GM12878 (cell line): Measurements from ENCODE around the gene TDRD12. TPM values are rescaled to one million over a fixed set of nuclear protein-coding genes. Genes with fewer than 3 reads are reported as not detected.

Source experiments
- ATAC-seq: fragments of 200-7000 bp; cut with Tn5 transposase; 3 replicates; pipeline ENCODE4 v1.9.1; 2020; ENCODE audit warnings: mild to moderate bottlenecking, moderate library complexity
- BruUV-seq: library from RNA; stranded (reverse); fragments of 400-500 nt; replicated peaks from 2 replicates; lab custom pipeline; 2021; lab: Mats Ljungman, UMichigan
- CTCF ChIA-PET: fragments of 300-600 bp; sonication (Branson Sonifier 250); formaldehyde crosslinking; extraction: SDS; loops from one replicate; lab custom pipeline; 2021; ENCODE audit warnings: inconsistent platforms; lab: Yijun Ruan, JAX
- POLR2A ChIA-PET: fragments of 350-600 bp; formaldehyde crosslinking; extraction: SDS; loops from one replicate; lab custom pipeline; 2021; ENCODE audit warnings: inconsistent platforms; lab: Charles Lee
- RAD21 ChIA-PET: fragments of 300-600 bp; sonication (Branson Sonifier 250); formaldehyde crosslinking; loops from one replicate; lab custom pipeline; 2023; ENCODE audit warnings: antibody characterized with exemption; ENCODE audit not compliant: unreplicated experiment; lab: Charles Lee
- SMC1A ChIA-PET: fragments of 300-600 bp; sonication (Branson Sonifier 250); formaldehyde crosslinking; loops from one replicate; lab custom pipeline; 2023; ENCODE audit not compliant: unreplicated experiment, uncharacterized antibody; lab: Charles Lee
- DNase-seq: peaks from one replicate; pipeline ENCODE4 v3.0.0-alpha.2; 2011; ENCODE audit warnings: low read depth, low spot score
- FAIRE-seq: peaks from 3 replicates; lab custom pipeline; 2011; peaks lifted over from hg19 to GRCh38; lab: Jason Lieb, UNC
- H2AFZ ChIP-seq: 2 replicates; pipeline ENCODE4 v1.6.0; 2011; ENCODE audit warnings: low read depth, low read length, control low read depth; ENCODE audit not compliant: control insufficient read depth
- H3K27ac ChIP-seq: 2 replicates; pipeline ENCODE4 v1.5.1; 2011; ENCODE audit warnings: control low read depth; ENCODE audit not compliant: control insufficient read depth, insufficient read depth
- H3K27me3 ChIP-seq, 2 experiments: replicated peaks in 1 of 2; 2 replicates each; pipeline versions ENCODE4 v1.6.0 to v1.6.1; 2011; ENCODE audit warnings: low read length in 1 of 2; ENCODE audit not compliant: control insufficient read depth in 2 of 2, insufficient read depth in 2 of 2
- H3K36me3 ChIP-seq, 2 experiments: 2 replicates each; pipeline ENCODE4 v1.5.1; 2011; ENCODE audit warnings: low read length in 1 of 2; ENCODE audit not compliant: control insufficient read depth in 2 of 2, insufficient read depth in 2 of 2
- H3K4me1 ChIP-seq: 2 replicates; pipeline ENCODE4 v1.6.1; 2011; ENCODE audit warnings: mild to moderate bottlenecking, low read length, moderate library complexity, mixed read lengths; ENCODE audit not compliant: control insufficient read depth, insufficient read depth
- H3K4me2 ChIP-seq: 2 replicates; pipeline ENCODE4 v1.6.0; 2011; ENCODE audit warnings: control low read depth; ENCODE audit not compliant: control insufficient read depth, insufficient read depth
- H3K4me3 ChIP-seq: fragments of 200-600 bp; sonication (generic); 2 replicates; pipeline ENCODE4 v1.5.1; 2016
- H3K79me2 ChIP-seq: 2 replicates; pipeline ENCODE4 v1.6.0; 2011; ENCODE audit warnings: low read length; ENCODE audit not compliant: control insufficient read depth, insufficient read depth
- H3K9ac ChIP-seq: 2 replicates; pipeline ENCODE4 v1.8.0; 2011; ENCODE audit warnings: low read length, control low read depth, mixed read lengths; ENCODE audit not compliant: control insufficient read depth, insufficient read depth
- H3K9me3 ChIP-seq: replicated peaks from 3 replicates; pipeline ENCODE4 v1.5.1; 2011; ENCODE audit warnings: mild to moderate bottlenecking, low read length; ENCODE audit not compliant: control insufficient read depth, insufficient read depth
- H4K20me1 ChIP-seq: 2 replicates; pipeline ENCODE4 v1.6.0; 2011; ENCODE audit not compliant: control insufficient read depth, insufficient read depth
- FOS ChIP-seq: IDR thresholded peaks from 3 replicates; pipeline ENCODE4 v1.6.1; 2011; ENCODE audit warnings: borderline replicate concordance; ENCODE audit not compliant: insufficient read length; ENCODE audit errors: extremely low read depth
- MYB ChIP-seq: fragments of 150-350 bp; IDR thresholded peaks from 2 replicates; pipeline ENCODE4 v1.6.1; 2014; ENCODE audit warnings: mild to moderate bottlenecking, low read depth, low read length, borderline replicate concordance
- SMAD1 ChIP-seq: fragments of 450-650 bp; IDR thresholded peaks from 2 replicates; pipeline ENCODE4 v1.6.1; 2018; ENCODE audit warnings: mild to moderate bottlenecking, low read depth; ENCODE audit not compliant: partially characterized antibody
- SMARCA5 ChIP-seq: fragments of 450-650 bp; IDR thresholded peaks from 2 replicates; pipeline ENCODE4 v1.6.1; 2017; ENCODE audit warnings: mild to moderate bottlenecking
- SREBF2 ChIP-seq: IDR thresholded peaks from 2 replicates; pipeline ENCODE4 v1.6.1; 2012; ENCODE audit warnings: mild to moderate bottlenecking, low read length
- USF1 ChIP-seq: IDR thresholded peaks from 2 replicates; pipeline ENCODE4 v1.6.1; 2011; ENCODE audit warnings: borderline replicate concordance, low read depth, mild to moderate bottlenecking, moderate library complexity, mixed read lengths, low read length; ENCODE audit not compliant: insufficient read depth; ENCODE audit errors: extremely low read length
- WGBS: methylation state at CpG from one replicate; pipeline ENCODE4 v1.1.6; 2016; ENCODE audit warnings: low lambda C conversion rate; ENCODE audit not compliant: insufficient replicate concordance, insufficient coverage; ENCODE audit errors: missing lambda C conversion rate; 5-methylcytosine and 5-hydroxymethylcytosine counted together
- in situ Hi-C: fragments of 300-500 bp; cut with MboI; formaldehyde crosslinking; loops from 9 replicates; pipeline ENCODE4 v1.14.3; 2018; ENCODE audit warnings: mixed read lengths
- intact Hi-C: fragments of 100-400 bp; cut with micrococcal nuclease; formaldehyde crosslinking; loops from one replicate; pipeline ENCODE4 v1.14.2; 2022; ENCODE audit not compliant: unreplicated experiment
- polyA plus RNA-seq, 11 experiments: library from polyadenylated mRNA; depleted of rRNA in 4 of 11; unstranded in 6 of 11; stranded (reverse) in 5 of 11; fragments of >200 nt; fragmentation: Nextera tagmentation in 4 of 11; fragmentation: Illumina TruSeq in 1 of 11; extraction: Ambion mirVana in 4 of 11; extraction: Trizol in 1 of 11; gene quantifications; 1 replicate in 1 of 11; 2 replicates in 10 of 11; pipeline versions ENCODE4 v1.2.1 to v1.2.3, GENCODE V29; 2011 to 2016; ENCODE audit warnings: inconsistent platforms in 2 of 11, missing spikeins in 2 of 11, low read depth in 1 of 11
- total RNA-seq, 4 experiments: library from RNA; depleted of rRNA in 3 of 4; stranded (reverse); fragments of >200 nt in 3 of 4; fragmentation: Illumina TruSeq in 1 of 4; extraction: Trizol in 1 of 4; gene quantifications; 2 replicates each; pipeline versions ENCODE4 v1.2.1 to v1.2.3, GENCODE V29; 2013 to 2021

Gene TDRD12
- total and polyA plus RNA-seq, 10 of the 15 experiments (the other 5 are each of a cell fraction or from before 2014, with no cell fraction given), result 0.08 to 0.15 TPM; not detected in 8

GRCh38 chr19:32672841-32673240, 46.7 kb upstream of the TDRD12 start (continued):
- TF ChIP-seq SREBF2 (no peak), SMAD1 (no peak), USF1 (no peak)

GRCh38 chr19:32673573-32673972, 46.0 kb upstream of the TDRD12 start:
- H3K4me1 ChIP-seq, result peaks cover 20% of the 10 kb centered on the region
- peaks cover 2 to 7% of the 10 kb centered on the region in 2 experiments; a peak in 3 of 4 replicates for H3K27me3 ChIP-seq
- intact Hi-C loops (no loop called here), in situ Hi-C loops (no loop called here)
- POLR2A ChIA-PET, result interaction anchor here (0.6 kb wide), 1 partner anchor 74 kb away, joined by 3 read pairs; no protein-coding TSS in a partner anchor
- H2AFZ ChIP-seq, result no peak overlapping the region
- DNase-seq, result no peak
- RAD21 ChIA-PET, result no interaction called here
- CTCF ChIA-PET, result interaction anchor here (0.7 kb wide), 1 partner anchor 14 kb away, joined by 4 read pairs; no protein-coding TSS in a partner anchor
- SMC1A ChIA-PET, result interaction anchor here (0.7 to 1.0 kb wide), 2 partner anchors 18 to 332 kb away, joined by 3 read pairs; partner anchors contain the start of gene NUDT19
- no peak overlapping the region for H3K27ac ChIP-seq
- peak overlapping the region; percentile 85 for H3K4me2 ChIP-seq
- no TSS peak for BruUV-seq
- 75% methylated on average over 10 of the region's 10 CpGs for WGBS
- H3K79me2 ChIP-seq, result peaks cover 41% of the 10 kb centered on the region
- H3K36me3 ChIP-seq, result no peaks in the 10 kb centered on the region; a peak in 1 of 4 replicates
- H3K9me3 ChIP-seq, result no peaks in the 10 kb centered on the region; the same call in 2 of the 3 replicates
- TF ChIP-seq SMARCA5 (no peak), FOS (no peak), MYB (no peak)
- H4K20me1 ChIP-seq, result 0 out of 2 replicates have a peak, but pooled peaks cover 2% of the 10 kb centered on the region
- H3K9ac ChIP-seq, result peak overlapping the region; percentile 77; the same call in 1 of the 2 replicates
- ATAC-seq, result no peak
- no peak for FAIRE-seq
- H3K4me3 ChIP-seq, result peak overlapping the region; percentile 83
